Upper lobe of left lung (tissue), 6 donors: ENCODE data around the gene CLMN. TPM values are rescaled to one million over a fixed set of nuclear protein-coding genes. Genes with fewer than 3 reads are reported as not detected.
A peak's percentile ranks its signal among the peaks of the same experiment; 100 is the strongest.

Experiments used
- ATAC-seq, 2 donors: fragments of 200-7000 bp; cut with Tn5 transposase; one replicate each; pipeline ENCODE4 v1.9.1; 2022; ENCODE audit warnings: mild to moderate bottlenecking in 2 of 2, moderate library complexity in 2 of 2; ENCODE audit not compliant: low FRiP score in 2 of 2
- DNase-seq, 2 donors: peaks; one replicate each; pipeline ENCODE4 v3.0.0-alpha.2; 2019 to 2020
- H3K27ac ChIP-seq, 4 donors: fragments of 200-600 bp; sonication (generic); one replicate each; pipeline ENCODE4 v1.5.1; 2016 to 2019
- H3K27me3 ChIP-seq, 4 donors: fragments of 200-600 bp; sonication (generic); one replicate each; pipeline ENCODE4 v1.5.1; 2017 to 2019
- H3K36me3 ChIP-seq, 4 donors: fragments of 200-600 bp; sonication (generic); one replicate each; pipeline ENCODE4 v1.5.1; 2016 to 2019
- H3K4me1 ChIP-seq, 4 donors: fragments of 200-600 bp; sonication (generic); one replicate each; pipeline ENCODE4 v1.5.1; 2018 to 2019
- H3K4me3 ChIP-seq, 4 donors: fragments of 200-600 bp; sonication (generic); one replicate each; pipeline ENCODE4 v1.5.1; 2017 to 2019; ENCODE audit warnings: mild to moderate bottlenecking in 2 of 4, moderate library complexity in 1 of 4
- H3K9me3 ChIP-seq, 4 donors: fragments of 200-600 bp; sonication (generic); one replicate each; pipeline ENCODE4 v1.5.1; 2018 to 2019
- EP300 ChIP-seq, 4 donors: sonication (generic); formaldehyde crosslinking; IDR thresholded peaks; one replicate each; pipeline ENCODE4 v1.5.1; 2017; ENCODE audit warnings: antibody characterized with exemption in 4 of 4, control low read depth in 2 of 4
- POLR2A ChIP-seq, 4 donors: fragments of 450-650 bp; IDR thresholded peaks; one replicate each; pipeline ENCODE4 v1.5.1; 2016 to 2017; ENCODE audit warnings: antibody characterized with exemption in 4 of 4, mild to moderate bottlenecking in 2 of 4
- POLR2AphosphoS5 ChIP-seq, 2 donors: sonication (generic); formaldehyde crosslinking; IDR thresholded peaks; one replicate each; pipeline ENCODE4 v1.5.1; 2017; ENCODE audit warnings: antibody characterized with exemption in 2 of 2
- WGBS, 2 donors: methylation state at CpG; one replicate each; pipeline ENCODE4 v1.1.5; 2017 to 2018; 5-methylcytosine and 5-hydroxymethylcytosine counted together
- total RNA-seq, 6 donors: library from RNA; depleted of rRNA in 4 of 6; stranded (reverse); fragments of >200 nt in 4 of 6; gene quantifications; one replicate each; pipeline versions ENCODE4 v1.1.0 to v1.2.1, GENCODE V29; 2016 to 2021
- TF ChIP-seq, protein P1 (sequence below), 6 experiments: fragments of 450-650 bp in 4 of 6; fragments of 200-600 bp in 2 of 6; sonication (generic) in 2 of 6; IDR thresholded peaks; one replicate each; pipeline ENCODE4 v1.5.1; 2016 to 2019; ENCODE audit warnings: antibody characterized with exemption in 6 of 6
- donor health status: DM: no; HTN: no; CAD: no; lungs with moderate emphysema.
- donor health status: DM: no; HTN: yes; CAD: no; lungs with severe emphysema.

CLMN gene
- total RNA-seq, 6 donors from 2014 or later, result 9.7 to 35.5 (median 18.8) TPM

DNA sequence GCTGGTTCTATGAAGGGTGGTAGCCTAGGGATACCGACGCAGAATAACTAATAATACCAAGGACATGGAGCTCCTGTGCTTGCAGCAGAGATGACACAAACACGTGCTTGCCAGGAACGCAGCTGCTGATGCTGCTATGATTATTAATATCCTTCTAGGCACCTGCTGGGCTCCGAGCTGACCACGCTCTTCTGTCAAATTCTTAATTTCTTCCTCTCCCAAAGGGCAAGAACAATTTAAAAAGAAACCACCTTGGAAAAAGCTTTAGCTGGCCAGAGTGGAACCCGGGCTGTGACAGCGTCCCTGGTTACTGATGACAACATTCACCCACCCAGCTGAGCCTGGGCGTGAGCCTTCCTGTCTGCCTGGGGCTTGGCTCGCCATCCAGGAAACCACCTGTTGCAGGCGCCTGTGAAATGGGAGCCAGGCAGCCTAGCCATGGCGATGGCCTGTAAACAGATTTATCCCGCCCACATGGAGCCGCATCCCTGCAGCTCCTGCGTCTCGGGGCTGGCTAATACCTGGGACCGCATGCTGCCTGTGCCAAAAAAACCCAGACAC is 28.8 kb downstream of the CLMN start:
- DNase-seq (no peak), ATAC-seq (no peak)
- Histone ChIP-seq H3K27me3 (no peaks in the 10 kb centered on the region), H3K36me3 (no peaks in the 10 kb centered on the region), H3K27ac (peak overlapping the region in 1 of 4 donors; percentile 17), H3K9me3 (no peaks in the 10 kb centered on the region), H3K4me3 (no peak overlapping the region), H3K4me1 (peaks cover 6 to 15% (median 9%) of the 10 kb centered on the region in 4 donors)
- peak in 1 of 2 donors; percentile 16 for TF ChIP-seq POLR2AphosphoS5 (IDR thresholded peaks at IDR 0.05)
- no peak for TF ChIP-seq EP300 (IDR thresholded peaks at IDR 0.05)
- WGBS, 2 donors, result 49 to 53% methylated on average over 9 to 17 of the region's 17 CpGs

- WGBS, 2 donors, result 85 to 92% methylated on average over 5 of the region's 5 CpGs
Measured at GRCh38 chr14:95290021-95290420, 29.7 kb downstream of the CLMN start.

DNA sequence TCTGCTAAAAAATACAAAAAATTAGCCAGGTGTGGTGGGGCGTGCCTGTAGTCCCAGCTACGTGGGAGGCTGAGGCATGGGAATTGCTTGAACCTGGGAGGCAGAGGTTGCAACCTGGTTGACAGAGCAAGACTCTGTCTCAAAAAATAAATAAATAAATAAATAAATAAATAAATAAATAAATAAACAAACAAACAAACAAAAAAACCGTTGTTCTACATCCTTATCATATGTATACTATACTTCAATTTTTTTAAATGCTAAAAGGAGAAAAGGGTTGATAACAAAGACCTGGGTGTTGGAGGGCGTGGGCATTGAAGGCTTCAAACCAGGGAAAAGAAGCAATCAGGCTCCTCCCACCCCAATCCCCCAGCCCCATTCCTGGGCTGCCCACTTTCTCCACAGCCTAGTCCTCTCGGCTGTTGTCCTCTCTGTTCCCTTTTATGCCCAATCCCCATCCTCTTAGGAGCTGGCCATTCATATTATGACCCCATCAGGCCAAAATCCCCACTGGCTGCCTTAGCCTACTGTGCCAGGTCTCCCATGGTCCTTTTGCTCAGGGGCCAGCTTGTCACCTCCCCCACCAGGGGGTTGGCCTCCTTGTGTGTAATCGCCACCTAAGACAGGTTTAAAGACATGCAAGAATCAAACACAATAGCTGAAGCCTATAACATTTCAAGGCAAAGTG is 30.2 kb downstream of the CLMN start:
- peaks cover 6 to 15% (median 9%) of the 10 kb centered on the region in 4 donors for H3K4me1 ChIP-seq
- no peak overlapping the region for H3K4me3 ChIP-seq
- H3K27me3 ChIP-seq, result no peaks in the 10 kb centered on the region
- DNase-seq (no peak), ATAC-seq (no peak)
- no peaks in the 10 kb centered on the region for H3K9me3 ChIP-seq
- WGBS, 2 donors, result 82 to 86% methylated on average over 6 of the region's 6 CpGs
- H3K36me3 ChIP-seq, result no peaks in the 10 kb centered on the region
- TF ChIP-seq, protein P1, sequence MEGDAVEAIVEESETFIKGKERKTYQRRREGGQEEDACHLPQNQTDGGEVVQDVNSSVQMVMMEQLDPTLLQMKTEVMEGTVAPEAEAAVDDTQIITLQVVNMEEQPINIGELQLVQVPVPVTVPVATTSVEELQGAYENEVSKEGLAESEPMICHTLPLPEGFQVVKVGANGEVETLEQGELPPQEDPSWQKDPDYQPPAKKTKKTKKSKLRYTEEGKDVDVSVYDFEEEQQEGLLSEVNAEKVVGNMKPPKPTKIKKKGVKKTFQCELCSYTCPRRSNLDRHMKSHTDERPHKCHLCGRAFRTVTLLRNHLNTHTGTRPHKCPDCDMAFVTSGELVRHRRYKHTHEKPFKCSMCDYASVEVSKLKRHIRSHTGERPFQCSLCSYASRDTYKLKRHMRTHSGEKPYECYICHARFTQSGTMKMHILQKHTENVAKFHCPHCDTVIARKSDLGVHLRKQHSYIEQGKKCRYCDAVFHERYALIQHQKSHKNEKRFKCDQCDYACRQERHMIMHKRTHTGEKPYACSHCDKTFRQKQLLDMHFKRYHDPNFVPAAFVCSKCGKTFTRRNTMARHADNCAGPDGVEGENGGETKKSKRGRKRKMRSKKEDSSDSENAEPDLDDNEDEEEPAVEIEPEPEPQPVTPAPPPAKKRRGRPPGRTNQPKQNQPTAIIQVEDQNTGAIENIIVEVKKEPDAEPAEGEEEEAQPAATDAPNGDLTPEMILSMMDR (IDR thresholded peaks at IDR 0.05), result no peak
- TF ChIP-seq POLR2A (IDR thresholded peaks at IDR 0.05), result no peak
- TF ChIP-seq EP300 (IDR thresholded peaks at IDR 0.05), result no peak
- TF ChIP-seq POLR2AphosphoS5 (IDR thresholded peaks at IDR 0.05), result no peak
- no peak overlapping the region for H3K27ac ChIP-seq

More at GRCh38 chr14:95290021-95290420, 29.7 kb downstream of the CLMN start:
- no peak for DNase-seq
- TF ChIP-seq, protein P1 (IDR thresholded peaks at IDR 0.05), result no peak
- TF ChIP-seq POLR2A (IDR thresholded peaks at IDR 0.05), result no peak
- no peak for TF ChIP-seq EP300 (IDR thresholded peaks at IDR 0.05)
- no peak for TF ChIP-seq POLR2AphosphoS5 (IDR thresholded peaks at IDR 0.05)
- Histone ChIP-seq H3K4me1 (peaks cover 6 to 15% (median 9%) of the 10 kb centered on the region in 4 donors), H3K27me3 (no peaks in the 10 kb centered on the region), H3K9me3 (no peaks in the 10 kb centered on the region), H3K4me3 (no peak overlapping the region), H3K27ac (no peak overlapping the region), H3K36me3 (no peaks in the 10 kb centered on the region)
- no peak for ATAC-seq

DNA sequence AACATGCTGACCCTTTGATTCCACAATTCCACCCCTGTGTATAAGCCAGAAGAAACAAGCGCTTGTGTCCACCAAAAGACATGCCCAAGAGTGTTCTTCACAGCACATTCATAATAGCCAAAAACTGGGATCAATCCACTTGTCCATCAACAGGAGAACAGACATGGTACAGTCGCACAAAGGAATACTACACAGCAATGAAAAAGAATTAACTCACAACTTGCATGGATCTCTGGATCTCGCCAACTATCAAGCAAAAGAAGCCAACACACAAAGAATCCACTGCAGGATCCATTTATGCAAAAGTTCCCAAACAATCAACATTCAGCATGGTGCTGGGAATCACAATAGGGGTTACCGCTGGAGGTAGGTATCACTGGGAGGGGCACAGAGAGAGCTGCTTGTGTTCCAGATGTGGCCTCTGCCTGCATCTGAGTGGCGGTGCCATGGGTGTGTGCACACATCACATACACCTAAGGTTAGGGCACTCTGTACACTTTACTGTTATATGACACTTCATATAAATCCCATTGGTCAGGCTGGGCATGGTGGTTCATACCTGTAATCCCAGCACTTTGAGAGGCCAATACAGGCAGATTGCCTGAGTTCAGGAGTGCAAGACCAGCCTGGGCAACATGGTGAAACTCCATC is 30.9 kb downstream of the CLMN start:
- no peak overlapping the region for H3K27ac ChIP-seq
- H3K36me3 ChIP-seq, result no peaks in the 10 kb centered on the region
- ATAC-seq (no peak), DNase-seq (no peak)
- H3K27me3 ChIP-seq, result no peaks in the 10 kb centered on the region
- H3K4me1 ChIP-seq, result peaks cover 6 to 15% (median 9%) of the 10 kb centered on the region in 4 donors
- 93 to 97% methylated on average over 5 of the region's 5 CpGs for WGBS, 2 donors
- H3K9me3 ChIP-seq, result no peaks in the 10 kb centered on the region
- TF ChIP-seq EP300 (IDR thresholded peaks at IDR 0.05) (no peak), POLR2A (IDR thresholded peaks at IDR 0.05) (no peak), POLR2AphosphoS5 (IDR thresholded peaks at IDR 0.05) (no peak)
- TF ChIP-seq, protein P1 (IDR thresholded peaks at IDR 0.05), result no peak
- H3K4me3 ChIP-seq, result no peak overlapping the region

DNA sequence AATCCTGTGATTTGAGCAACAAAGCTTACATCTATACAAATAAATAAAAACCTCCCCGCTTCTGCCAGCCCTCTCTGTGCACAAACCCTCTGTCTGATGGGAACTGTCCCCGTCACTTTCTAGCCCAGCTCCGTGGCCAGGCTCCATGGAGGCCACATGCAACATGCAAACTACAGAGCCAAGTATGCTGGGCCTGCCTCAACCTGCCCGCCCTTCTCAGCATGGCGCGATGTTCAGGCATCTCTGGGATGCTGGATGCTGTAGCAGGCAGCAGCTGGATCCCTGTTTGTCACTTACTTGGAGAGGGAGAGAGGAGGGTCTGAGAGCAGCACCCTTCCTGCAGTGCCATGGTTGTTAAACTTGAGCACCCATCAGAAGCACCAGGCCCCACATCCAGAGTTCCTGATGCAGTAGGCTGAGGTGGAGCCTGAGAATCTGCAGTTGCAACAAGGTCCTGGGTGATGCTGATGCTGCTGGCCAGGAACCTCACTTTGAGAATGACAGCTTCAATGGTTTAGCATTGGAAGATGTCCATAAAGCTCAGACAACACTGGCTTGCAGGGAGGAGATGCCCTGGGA is 32.4 kb downstream of the CLMN start:
- no peaks in the 10 kb centered on the region for H3K9me3 ChIP-seq
- 87 to 91% methylated on average over 6 of the region's 6 CpGs for WGBS, 2 donors
- no peak for DNase-seq
- peaks cover 6 to 15% (median 9%) of the 10 kb centered on the region in 4 donors for H3K4me1 ChIP-seq
- no peak overlapping the region for H3K27ac ChIP-seq
- H3K4me3 ChIP-seq, result no peak overlapping the region
- no peak for ATAC-seq
- no peaks in the 10 kb centered on the region for H3K36me3 ChIP-seq
- H3K27me3 ChIP-seq, result no peaks in the 10 kb centered on the region
- no peak for TF ChIP-seq EP300 (IDR thresholded peaks at IDR 0.05)
- TF ChIP-seq POLR2AphosphoS5 (IDR thresholded peaks at IDR 0.05), result no peak
- TF ChIP-seq, protein P1 (IDR thresholded peaks at IDR 0.05), result no peak
- TF ChIP-seq POLR2A (IDR thresholded peaks at IDR 0.05), result no peak
